Liver (tissue), 3 donors: ENCODE results near the gene ZNF528.

Experiments
- EGR1 ChIP-seq, 2 donors: IDR thresholded peaks; 2 replicates each; pipeline ENCODE4 v1.6.1; 2016 to 2018; ENCODE audit warnings: antibody characterized with exemption in 2 of 2, low read depth in 2 of 2
- RAD21 ChIP-seq, 2 donors: IDR thresholded peaks; 2 replicates each; pipeline ENCODE4 v1.6.1; 2016; ENCODE audit warnings: antibody characterized with exemption in 2 of 2, mild to moderate bottlenecking in 2 of 2
- RXRA ChIP-seq, 2 donors: IDR thresholded peaks; 2 replicates each; pipeline ENCODE4 v1.6.1; 2017 to 2018; ENCODE audit warnings: antibody characterized with exemption in 2 of 2, mild to moderate bottlenecking in 1 of 2
- TAF1 ChIP-seq: conservative IDR thresholded peaks from 2 replicates; pipeline ENCODE4 v1.6.1; 2016; ENCODE audit warnings: antibody characterized with exemption, mild to moderate bottlenecking
- TF ChIP-seq, protein P1 (sequence below): fragments of 150-350 bp; IDR thresholded peaks from 2 replicates; pipeline ENCODE4 v1.5.1; 2017; ENCODE audit warnings: improper control_type of control experiment, low read depth, low read length; ENCODE audit not compliant: missing input control
- TF ChIP-seq, protein P2 (sequence below): IDR thresholded peaks from 2 replicates; pipeline ENCODE4 v1.6.1; 2016; ENCODE audit warnings: antibody characterized with exemption, mild to moderate bottlenecking
- donor health status: healthy.
- donor health status: healthy.

DNA sequence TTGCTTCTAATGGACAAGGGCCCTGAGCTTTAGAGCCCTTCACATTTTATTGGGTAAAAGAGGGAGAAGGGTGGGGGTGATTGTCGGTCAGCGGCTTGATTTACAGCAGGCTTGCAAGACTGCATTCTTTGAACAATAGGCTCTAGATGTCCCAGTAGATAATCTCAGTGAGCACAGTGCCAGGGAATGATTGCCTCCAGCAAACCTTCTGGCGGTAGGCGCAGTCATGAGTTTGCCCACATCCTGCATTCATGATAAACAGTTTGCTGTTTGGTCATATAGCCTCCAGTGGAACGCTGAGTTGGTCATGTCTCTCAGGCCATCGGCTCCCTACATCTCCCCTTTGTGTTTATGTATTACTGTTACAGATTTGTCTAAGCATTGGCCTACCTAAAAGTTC lies 12.6 kb downstream of the ZNF528 start:
- TF ChIP-seq, protein P1, sequence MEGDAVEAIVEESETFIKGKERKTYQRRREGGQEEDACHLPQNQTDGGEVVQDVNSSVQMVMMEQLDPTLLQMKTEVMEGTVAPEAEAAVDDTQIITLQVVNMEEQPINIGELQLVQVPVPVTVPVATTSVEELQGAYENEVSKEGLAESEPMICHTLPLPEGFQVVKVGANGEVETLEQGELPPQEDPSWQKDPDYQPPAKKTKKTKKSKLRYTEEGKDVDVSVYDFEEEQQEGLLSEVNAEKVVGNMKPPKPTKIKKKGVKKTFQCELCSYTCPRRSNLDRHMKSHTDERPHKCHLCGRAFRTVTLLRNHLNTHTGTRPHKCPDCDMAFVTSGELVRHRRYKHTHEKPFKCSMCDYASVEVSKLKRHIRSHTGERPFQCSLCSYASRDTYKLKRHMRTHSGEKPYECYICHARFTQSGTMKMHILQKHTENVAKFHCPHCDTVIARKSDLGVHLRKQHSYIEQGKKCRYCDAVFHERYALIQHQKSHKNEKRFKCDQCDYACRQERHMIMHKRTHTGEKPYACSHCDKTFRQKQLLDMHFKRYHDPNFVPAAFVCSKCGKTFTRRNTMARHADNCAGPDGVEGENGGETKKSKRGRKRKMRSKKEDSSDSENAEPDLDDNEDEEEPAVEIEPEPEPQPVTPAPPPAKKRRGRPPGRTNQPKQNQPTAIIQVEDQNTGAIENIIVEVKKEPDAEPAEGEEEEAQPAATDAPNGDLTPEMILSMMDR = no peak
- TF ChIP-seq RAD21 (IDR thresholded peaks at IDR 0.05) (no peak), EGR1 (IDR thresholded peaks at IDR 0.05; ENCODE audit: low read depth in 2 of 2) (no peak), RXRA (IDR thresholded peaks at IDR 0.05) (no peak), TAF1 (no peak)
- TF ChIP-seq, protein P2, sequence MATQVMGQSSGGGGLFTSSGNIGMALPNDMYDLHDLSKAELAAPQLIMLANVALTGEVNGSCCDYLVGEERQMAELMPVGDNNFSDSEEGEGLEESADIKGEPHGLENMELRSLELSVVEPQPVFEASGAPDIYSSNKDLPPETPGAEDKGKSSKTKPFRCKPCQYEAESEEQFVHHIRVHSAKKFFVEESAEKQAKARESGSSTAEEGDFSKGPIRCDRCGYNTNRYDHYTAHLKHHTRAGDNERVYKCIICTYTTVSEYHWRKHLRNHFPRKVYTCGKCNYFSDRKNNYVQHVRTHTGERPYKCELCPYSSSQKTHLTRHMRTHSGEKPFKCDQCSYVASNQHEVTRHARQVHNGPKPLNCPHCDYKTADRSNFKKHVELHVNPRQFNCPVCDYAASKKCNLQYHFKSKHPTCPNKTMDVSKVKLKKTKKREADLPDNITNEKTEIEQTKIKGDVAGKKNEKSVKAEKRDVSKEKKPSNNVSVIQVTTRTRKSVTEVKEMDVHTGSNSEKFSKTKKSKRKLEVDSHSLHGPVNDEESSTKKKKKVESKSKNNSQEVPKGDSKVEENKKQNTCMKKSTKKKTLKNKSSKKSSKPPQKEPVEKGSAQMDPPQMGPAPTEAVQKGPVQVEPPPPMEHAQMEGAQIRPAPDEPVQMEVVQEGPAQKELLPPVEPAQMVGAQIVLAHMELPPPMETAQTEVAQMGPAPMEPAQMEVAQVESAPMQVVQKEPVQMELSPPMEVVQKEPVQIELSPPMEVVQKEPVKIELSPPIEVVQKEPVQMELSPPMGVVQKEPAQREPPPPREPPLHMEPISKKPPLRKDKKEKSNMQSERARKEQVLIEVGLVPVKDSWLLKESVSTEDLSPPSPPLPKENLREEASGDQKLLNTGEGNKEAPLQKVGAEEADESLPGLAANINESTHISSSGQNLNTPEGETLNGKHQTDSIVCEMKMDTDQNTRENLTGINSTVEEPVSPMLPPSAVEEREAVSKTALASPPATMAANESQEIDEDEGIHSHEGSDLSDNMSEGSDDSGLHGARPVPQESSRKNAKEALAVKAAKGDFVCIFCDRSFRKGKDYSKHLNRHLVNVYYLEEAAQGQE = no peak
